A549 (cell line): Measurements from ENCODE around the gene MYRF. TPM values are rescaled to one million over a fixed set of nuclear protein-coding genes. Genes with fewer than 3 reads are reported as not detected.

Experiments
- ATAC-seq, 2 experiments: fragments of 200-7000 bp in 1 of 2; fragments of >200 bp in 1 of 2; cut with Nextera tagmentation in 1 of 2; cut with Tn5 transposase in 1 of 2; 3 replicates each; pipeline versions ENCODE4 v1.8.0 to v1.9.1; 2018 to 2020; ENCODE audit warnings: mild to moderate bottlenecking in 1 of 2, moderate library complexity in 1 of 2
- CTCF ChIA-PET: fragments of 300-600 bp; sonication (Branson Sonifier 250); formaldehyde crosslinking; extraction: SDS; loops from one replicate; lab custom pipeline; 2021; ENCODE audit warnings: antibody characterized with exemption, inconsistent platforms; lab: Yijun Ruan, JAX
- POLR2A ChIA-PET: fragments of 350-600 bp; formaldehyde crosslinking; extraction: SDS; loops from one replicate; lab custom pipeline; 2021; ENCODE audit warnings: antibody characterized with exemption, inconsistent platforms; lab: Yijun Ruan, JAX
- DNase-seq, 2 experiments: peaks; one replicate each; pipeline versions ENCODE4 v3.0.0 to v3.0.0-alpha.2; 2011 to 2016; ENCODE audit warnings: low read depth in 1 of 2, low spot score in 1 of 2
- FAIRE-seq: peaks from 2 replicates; lab custom pipeline; 2011; peaks lifted over from hg19 to GRCh38; lab: Jason Lieb, UNC
- H3K27ac ChIP-seq, 2 experiments: fragments of >200 bp; sonication (Bioruptor Twin); formaldehyde crosslinking; 3 replicates each; pipeline ENCODE4 v1.5.1; 2016 to 2017
- H3K4me1 ChIP-seq: fragments of >200 bp; sonication (Bioruptor Twin); formaldehyde crosslinking; 3 replicates; pipeline ENCODE4 v1.6.1; 2016
- H3K4me2 ChIP-seq: fragments of >200 bp; sonication (Bioruptor Twin); formaldehyde crosslinking; 3 replicates; pipeline ENCODE4 v1.6.1; 2016
- H3K4me3 ChIP-seq: fragments of >200 bp; sonication (Bioruptor Twin); formaldehyde crosslinking; 3 replicates; pipeline ENCODE4 v1.5.1; 2016
- H3K9me3 ChIP-seq: fragments of >200 bp; sonication (Bioruptor Twin); formaldehyde crosslinking; 3 replicates; pipeline ENCODE4 v1.6.1; 2016
- ATOH8 ChIP-seq: fragments of 250-450 bp; sonication (Bioruptor Pico); IDR thresholded peaks from 2 replicates; pipeline ENCODE4 v1.5.0; 2020; ENCODE audit warnings: low read depth, mild to moderate bottlenecking, moderate library complexity
- BCL3 ChIP-seq: fragments of >200 bp; sonication (Bioruptor Twin); formaldehyde crosslinking; IDR thresholded peaks from 3 replicates; pipeline ENCODE4 v1.6.1; 2016
- BHLHE40 ChIP-seq: IDR thresholded peaks from 2 replicates; pipeline ENCODE4 v1.6.1; 2012; ENCODE audit warnings: low read depth, low read length, inconsistent platforms
- CBX2 ChIP-seq: fragments of 200-600 bp; sonication (generic); IDR thresholded peaks from 2 replicates; pipeline ENCODE4 v1.6.1; 2016; ENCODE audit warnings: low read depth, mild to moderate bottlenecking, borderline replicate concordance
- CBX8 ChIP-seq: fragments of 200-600 bp; sonication (generic); IDR thresholded peaks from 2 replicates; pipeline ENCODE4 v1.6.1; 2016
- CEBPB ChIP-seq, 2 experiments: fragments of >200 bp in 1 of 2; sonication (Bioruptor Twin) in 1 of 2; formaldehyde crosslinking in 1 of 2; IDR thresholded peaks; 2 replicates each; pipeline ENCODE4 v1.6.1; 2012 to 2016
- CHD2 ChIP-seq: fragments of 150-350 bp; IDR thresholded peaks from 2 replicates; pipeline ENCODE4 v1.6.1; 2014; ENCODE audit warnings: low read length; ENCODE audit not compliant: partially characterized antibody
- CHD4 ChIP-seq: fragments of 200-600 bp; sonication (generic); IDR thresholded peaks from 2 replicates; pipeline ENCODE4 v1.6.1; 2016; ENCODE audit warnings: antibody characterized with exemption, mild to moderate bottlenecking, borderline replicate concordance
- E2F6 ChIP-seq: IDR thresholded peaks from 2 replicates; pipeline ENCODE4 v1.6.1; 2012; ENCODE audit warnings: low read depth, borderline replicate concordance
- EHMT2 ChIP-seq: fragments of 200-600 bp; sonication (generic); IDR thresholded peaks from 2 replicates; pipeline ENCODE4 v1.6.1; 2016; ENCODE audit warnings: antibody characterized with exemption, low read depth, mild to moderate bottlenecking, moderate library complexity
- ESRRA ChIP-seq: fragments of 150-350 bp; IDR thresholded peaks from 2 replicates; pipeline ENCODE4 v1.6.1; 2014; ENCODE audit warnings: mild to moderate bottlenecking, low read length, borderline replicate concordance
- GATA3 ChIP-seq: IDR thresholded peaks from 2 replicates; pipeline ENCODE4 v1.6.1; 2012; ENCODE audit warnings: borderline replicate concordance
- HDAC2 ChIP-seq: fragments of 200-600 bp; sonication (generic); IDR thresholded peaks from 2 replicates; pipeline ENCODE4 v1.6.1; 2016
- HEYL ChIP-seq: fragments of 250-450 bp; sonication (Bioruptor Pico); IDR thresholded peaks from 2 replicates; pipeline ENCODE4 v1.8.0; 2021; ENCODE audit warnings: mild to moderate bottlenecking, moderate library complexity
- HOXB5 ChIP-seq: fragments of 250-450 bp; sonication (Bioruptor Pico); IDR thresholded peaks from 2 replicates; pipeline ENCODE4 v1.5.0; 2020; ENCODE audit warnings: mild to moderate bottlenecking, moderate library complexity
- MAFK ChIP-seq: fragments of 450-650 bp; IDR thresholded peaks from 2 replicates; pipeline ENCODE4 v1.6.1; 2014; ENCODE audit not compliant: partially characterized antibody
- MYC ChIP-seq: IDR thresholded peaks from 2 replicates; pipeline ENCODE4 v1.6.1; 2012; ENCODE audit warnings: mild to moderate bottlenecking, inconsistent platforms, low read length, improper control_type of control experiment, borderline replicate concordance
- NFE2L2 ChIP-seq: fragments of 150-350 bp; conservative IDR thresholded peaks from 2 replicates; pipeline ENCODE4 v1.6.1; 2014; ENCODE audit warnings: low read length
- NPAS2 ChIP-seq: fragments of 250-450 bp; sonication (Bioruptor Pico); IDR thresholded peaks from 2 replicates; pipeline ENCODE4 v1.8.0; 2022; ENCODE audit warnings: mild to moderate bottlenecking, moderate library complexity, borderline replicate concordance
- PBX3 ChIP-seq: IDR thresholded peaks from 2 replicates; pipeline ENCODE4 v1.6.1; 2012
- PHF8 ChIP-seq: fragments of 200-600 bp; sonication (generic); IDR thresholded peaks from 2 replicates; pipeline ENCODE4 v1.6.1; 2016; ENCODE audit warnings: low read depth, mild to moderate bottlenecking, antibody characterized with exemption, moderate library complexity, borderline replicate concordance
- RCOR1 ChIP-seq: fragments of 150-350 bp; IDR thresholded peaks from 2 replicates; pipeline ENCODE4 v1.6.1; 2014; ENCODE audit warnings: antibody characterized with exemption, low read length, low read depth
- RNF2 ChIP-seq: fragments of 200-600 bp; sonication (generic); IDR thresholded peaks from 2 replicates; pipeline ENCODE4 v1.6.1; 2016; ENCODE audit warnings: low read depth, mild to moderate bottlenecking, antibody characterized with exemption, moderate library complexity, borderline replicate concordance
- SREBF2 ChIP-seq: fragments of 450-650 bp; IDR thresholded peaks from 2 replicates; pipeline ENCODE4 v1.6.1; 2014; ENCODE audit warnings: mild to moderate bottlenecking, moderate library complexity
- TP53 ChIP-seq: fragments of 250-450 bp; sonication (Bioruptor Pico); IDR thresholded peaks from 2 replicates; pipeline ENCODE4 v1.5.0; 2021; ENCODE audit warnings: mild to moderate bottlenecking, moderate library complexity
- USF2 ChIP-seq: fragments of 450-650 bp; IDR thresholded peaks from 2 replicates; pipeline ENCODE4 v1.6.1; 2014; ENCODE audit warnings: antibody characterized with exemption
- ZNF302 ChIP-seq: fragments of 250-450 bp; sonication (Bioruptor Pico); IDR thresholded peaks from 2 replicates; pipeline ENCODE4 v1.9.0; 2021; ENCODE audit warnings: inconsistent platforms, mild to moderate bottlenecking, moderate library complexity
- WGBS: methylation state at CpG from one replicate; pipeline ENCODE4 v1.1.6; 2017; ENCODE audit errors: missing lambda C conversion rate; 5-methylcytosine and 5-hydroxymethylcytosine counted together
- polyA plus RNA-seq, 4 experiments: library from polyadenylated mRNA; depleted of rRNA in 3 of 4; stranded (reverse); fragments of >200 nt; fragmentation: RNase III in 1 of 4; extraction: RNeasy Plus Mini Kit Qiagen cat#74134 plus additional on column Dnase treatment in 1 of 4; gene quantifications; 2 replicates in 3 of 4; 3 replicates in 1 of 4; pipeline ENCODE4 v1.2.3, GENCODE V29; 2011 to 2017

MYRF gene
- polyA plus RNA-seq, 2 of the 4 experiments (the other 2 are of a cell fraction) = 14.7 to 22.3 TPM

- ATAC-seq (no peak), DNase-seq (no peak), FAIRE-seq (no peak)
- H3K4me3 ChIP-seq = no peak overlapping the region
- H3K9me3 ChIP-seq = no peaks in the 10 kb centered on the region
- peaks cover 21% of the 10 kb centered on the region for H3K4me1 ChIP-seq
- H3K4me2 ChIP-seq = no peak overlapping the region
- no peak overlapping the region for H3K27ac ChIP-seq
- ChIA-PET POLR2A (no interaction called here), CTCF (interaction anchor here (0.8 to 5.4 kb wide), 5 partner anchors 12 to 204 kb away, joined by 3 to 27 read pairs (median 4); no protein-coding TSS in a partner anchor)
- whole genome bisulfite sequencing = 78% methylated on average over 9 of the region's 9 CpGs
- TF ChIP-seq NFE2L2 (no peak), RCOR1 (no peak), NPAS2 (no peak), CHD2 (no peak), EHMT2 (no peak), E2F6 (no peak), ATOH8 (CRISPR knock-in tag) (no peak), HEYL (CRISPR knock-in tag) (no peak), TP53 (CRISPR knock-in tag) (no peak), HDAC2 (no peak), MAFK (no peak), MYC (no peak)
Observed at GRCh38 chr11:61713464-61713863, 39.0 kb upstream of the MYRF start.

GRCh38 chr11:61713906-61714305 is 38.5 kb upstream of the MYRF start:
- ChIA-PET POLR2A (no interaction called here), CTCF (interaction anchor here (0.8 to 5.4 kb wide), 3 partner anchors 19 to 33 kb away, joined by 3 to 27 read pairs (median 4); no protein-coding TSS in a partner anchor)
- Histone ChIP-seq H3K4me2 (no peak overlapping the region), H3K27ac (no peak overlapping the region), H3K4me1 (peaks cover 21% of the 10 kb centered on the region), H3K9me3 (no peaks in the 10 kb centered on the region), H3K4me3 (no peak overlapping the region)
- ATAC-seq (no peak), FAIRE-seq (no peak), DNase-seq (no peak)
- whole genome bisulfite sequencing = 70% methylated on average over 5 of the region's 5 CpGs
- TF ChIP-seq GATA3 = no peak
- TF ChIP-seq NPAS2 = no peak
- TF ChIP-seq PBX3 = no peak
- TF ChIP-seq BCL3 = no peak
- TF ChIP-seq HOXB5 (CRISPR knock-in tag) = no peak
- TF ChIP-seq ZNF302 (CRISPR knock-in tag) = no peak

- TF ChIP-seq BHLHE40 = no peak
- no peak for TF ChIP-seq NFE2L2
- TF ChIP-seq CHD4 = no peak
- no peak for TF ChIP-seq ESRRA
- TF ChIP-seq CBX8 = no peak
- TF ChIP-seq CHD2 = no peak
- no peak for TF ChIP-seq E2F6
- TF ChIP-seq PHF8 = no peak
- TF ChIP-seq CEBPB (IDR thresholded peaks at IDR 0.05) = no peak
- no peak for TF ChIP-seq USF2
- no peak for TF ChIP-seq CBX2
- no peak for TF ChIP-seq SREBF2
- TF ChIP-seq RNF2 = no peak
- Histone ChIP-seq H3K4me1 (peaks cover 21% of the 10 kb centered on the region), H3K27ac (no peak overlapping the region), H3K4me2 (no peak overlapping the region), H3K9me3 (no peaks in the 10 kb centered on the region), H3K4me3 (no peak overlapping the region)
- CTCF ChIA-PET = interaction anchor here (0.7 to 5.4 kb wide), 5 partner anchors 19 to 121 kb away, joined by 3 to 27 read pairs (median 4); no protein-coding TSS in a partner anchor
- POLR2A ChIA-PET = no interaction called here
- ATAC-seq (no peak), FAIRE-seq (no peak), DNase-seq (no peak)
- WGBS = 76% methylated on average over 4 of the region's 6 CpGs
Observed at GRCh38 chr11:61714316-61714715, 38.1 kb upstream of the MYRF start.
